OCI-LY7 (cell line): ENCODE measurements around the gene APEX2. TPM values are rescaled to one million over a fixed set of nuclear protein-coding genes. Genes with fewer than 3 reads are reported as not detected.
A peak's percentile ranks its signal among the peaks of the same experiment; 100 is the strongest.

ENCODE experiments used
- BruUV-seq: library from RNA; stranded (reverse); fragments of 400-500 nt; replicated peaks from 2 replicates; lab custom pipeline; 2021; lab: Mats Ljungman, UMichigan
- CTCF ChIA-PET: fragments of 300-600 bp; sonication (Branson Sonifier 250); formaldehyde crosslinking; loops from one replicate; lab custom pipeline; 2022; ENCODE audit warnings: antibody characterized with exemption; ENCODE audit not compliant: unreplicated experiment; lab: Charles Lee
- POLR2A ChIA-PET: fragments of 300-600 bp; sonication (Branson Sonifier 250); formaldehyde crosslinking; loops from one replicate; lab custom pipeline; 2022; ENCODE audit warnings: antibody characterized with exemption; lab: Charles Lee
- DNase-seq: peaks from one replicate; pipeline ENCODE4 v3.0.0-alpha.2; 2015; ENCODE audit warnings: low spot score
- H2AFZ ChIP-seq: fragments of 200-600 bp; sonication (generic), shearing (Covaris generic); 2 replicates; pipeline ENCODE4 v1.6.1; 2014; ENCODE audit warnings: mild to moderate bottlenecking, antibody characterized with exemption, low read length, moderate library complexity
- H3K27ac ChIP-seq: fragments of 200-600 bp; sonication (generic); 2 replicates; pipeline ENCODE4 v1.5.1; 2014; ENCODE audit warnings: mixed run types, low read depth, mild to moderate bottlenecking, moderate library complexity, low read length, inconsistent platforms; ENCODE audit not compliant: poor library complexity, severe bottlenecking
- H3K36me3 ChIP-seq: fragments of 200-600 bp; sonication (generic); 2 replicates; pipeline ENCODE4 v1.6.1; 2014; ENCODE audit warnings: mild to moderate bottlenecking, antibody characterized with exemption, low read length, moderate library complexity, mixed read lengths; ENCODE audit not compliant: insufficient read depth
- H3K4me1 ChIP-seq: fragments of 200-600 bp; sonication (generic); 2 replicates; pipeline ENCODE4 v1.5.1; 2014; ENCODE audit warnings: mild to moderate bottlenecking, low read length; ENCODE audit not compliant: insufficient read depth, poor library complexity, severe bottlenecking
- H3K4me2 ChIP-seq: fragments of 200-600 bp; sonication (generic); 2 replicates; pipeline ENCODE4 v1.6.1; 2014; ENCODE audit warnings: mild to moderate bottlenecking, low read length
- H3K4me3 ChIP-seq: fragments of 200-600 bp; sonication (generic); 2 replicates; pipeline ENCODE4 v1.5.1; 2014; ENCODE audit warnings: mild to moderate bottlenecking, low read depth, low read length; ENCODE audit not compliant: poor library complexity, severe bottlenecking
- H3K79me2 ChIP-seq: fragments of 200-600 bp; sonication (generic); 2 replicates; pipeline ENCODE4 v1.6.1; 2016; ENCODE audit warnings: low read depth, mild to moderate bottlenecking, low read length, moderate library complexity, mixed read lengths; ENCODE audit not compliant: insufficient read depth
- H3K9me2 ChIP-seq: fragments of 200-600 bp; sonication (generic); 2 replicates; pipeline ENCODE4 v1.6.1; 2016; ENCODE audit warnings: mild to moderate bottlenecking, low read length, mixed read lengths; ENCODE audit not compliant: insufficient read depth
- H3K9me3 ChIP-seq: fragments of 200-600 bp; sonication (generic); 2 replicates; pipeline ENCODE4 v1.6.1; 2014; ENCODE audit warnings: mild to moderate bottlenecking, mixed run types, low read length, mixed read lengths
- H4K20me1 ChIP-seq: fragments of 200-600 bp; sonication (generic); 2 replicates; pipeline ENCODE4 v1.6.1; 2014; ENCODE audit warnings: mild to moderate bottlenecking, antibody characterized with exemption, low read length, moderate library complexity, mixed read lengths; ENCODE audit not compliant: insufficient read depth
- EZH2phosphoT487 ChIP-seq: fragments of 200-600 bp; sonication (generic); IDR thresholded peaks from 2 replicates; pipeline ENCODE4 v1.6.1; 2018; ENCODE audit warnings: low read depth, borderline replicate concordance, mild to moderate bottlenecking, mixed run types, antibody characterized with exemption, low read length, moderate library complexity, mixed read lengths
- intact Hi-C: fragments of 100-400 bp; cut with micrococcal nuclease; formaldehyde crosslinking; loops from one replicate; pipeline ENCODE4 v1.10.0; 2022; ENCODE audit not compliant: unreplicated experiment
- total RNA-seq, 2 experiments: library from RNA; depleted of rRNA in 1 of 2; stranded (reverse); fragments of >200 nt in 1 of 2; shearing (Covaris generic) in 1 of 2; gene quantifications; 2 replicates each; pipeline ENCODE4 v1.2.3, GENCODE V29; 2014 to 2022
- TF ChIP-seq, protein P1 (sequence below): fragments of 200-600 bp; sonication (generic); conservative IDR thresholded peaks from 2 replicates; pipeline ENCODE4 v1.5.1; 2014; ENCODE audit warnings: mild to moderate bottlenecking, antibody characterized with exemption, low read length, moderate library complexity, mixed read lengths

Gene APEX2
- total RNA-seq, 2 experiments from 2014 or later: 14.2 to 32.9 TPM

DNA sequence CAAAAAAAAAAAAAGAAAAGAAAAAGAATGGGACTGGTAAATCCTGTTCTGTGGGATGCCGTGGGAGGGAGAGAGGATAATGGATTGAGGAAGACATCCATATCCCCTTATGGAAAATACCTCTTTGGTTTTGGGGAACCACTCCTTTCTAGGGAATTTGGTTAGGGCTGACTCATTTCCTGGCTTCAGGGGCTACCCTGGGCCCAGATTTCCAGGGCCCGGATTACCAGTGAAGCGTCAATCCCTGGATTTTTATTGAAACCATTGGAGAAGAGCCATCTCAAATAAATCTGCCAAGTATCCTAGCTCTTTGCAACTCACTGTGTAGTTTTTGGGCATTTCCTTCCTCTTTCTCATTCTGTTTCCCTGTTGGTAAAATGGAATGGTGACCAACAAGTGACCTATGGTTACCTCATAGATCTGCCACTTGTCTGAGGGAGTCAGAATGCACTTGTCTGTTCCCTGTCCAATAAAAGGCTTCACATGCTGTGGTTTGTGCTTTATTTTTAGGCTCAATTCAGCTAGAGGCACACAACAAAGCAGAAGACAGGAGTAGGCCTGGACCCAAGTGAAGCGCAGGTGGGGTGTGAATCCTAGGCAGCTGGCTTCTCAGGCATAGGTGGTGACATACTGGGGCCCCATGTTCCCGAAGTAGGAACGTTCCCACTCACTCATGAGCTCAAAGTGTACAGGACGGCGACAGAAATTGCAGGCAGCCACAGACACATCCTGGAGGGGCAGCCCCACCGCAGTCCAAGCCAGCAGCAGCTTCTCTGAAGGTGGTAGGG, 8.6 kb downstream of the APEX2 start:
- H4K20me1 ChIP-seq: no peaks in the 10 kb centered on the region
- intact Hi-C loops: no loop called here
- H3K4me1 ChIP-seq: no peaks in the 10 kb centered on the region
- no peak overlapping the region for H3K4me2 ChIP-seq
- POLR2A ChIA-PET: interaction anchor here (0.7 to 2.7 kb wide), 2 partner anchors 9 to 304 kb away, joined by 3 to 12 read pairs; partner anchors contain the start of gene APEX2
- H3K9me3 ChIP-seq: no peaks in the 10 kb centered on the region
- CTCF ChIA-PET: no interaction called here
- no peak overlapping the region for H3K4me3 ChIP-seq
- H3K36me3 ChIP-seq: peaks cover 37% of the 10 kb centered on the region
- TF ChIP-seq, protein P1, sequence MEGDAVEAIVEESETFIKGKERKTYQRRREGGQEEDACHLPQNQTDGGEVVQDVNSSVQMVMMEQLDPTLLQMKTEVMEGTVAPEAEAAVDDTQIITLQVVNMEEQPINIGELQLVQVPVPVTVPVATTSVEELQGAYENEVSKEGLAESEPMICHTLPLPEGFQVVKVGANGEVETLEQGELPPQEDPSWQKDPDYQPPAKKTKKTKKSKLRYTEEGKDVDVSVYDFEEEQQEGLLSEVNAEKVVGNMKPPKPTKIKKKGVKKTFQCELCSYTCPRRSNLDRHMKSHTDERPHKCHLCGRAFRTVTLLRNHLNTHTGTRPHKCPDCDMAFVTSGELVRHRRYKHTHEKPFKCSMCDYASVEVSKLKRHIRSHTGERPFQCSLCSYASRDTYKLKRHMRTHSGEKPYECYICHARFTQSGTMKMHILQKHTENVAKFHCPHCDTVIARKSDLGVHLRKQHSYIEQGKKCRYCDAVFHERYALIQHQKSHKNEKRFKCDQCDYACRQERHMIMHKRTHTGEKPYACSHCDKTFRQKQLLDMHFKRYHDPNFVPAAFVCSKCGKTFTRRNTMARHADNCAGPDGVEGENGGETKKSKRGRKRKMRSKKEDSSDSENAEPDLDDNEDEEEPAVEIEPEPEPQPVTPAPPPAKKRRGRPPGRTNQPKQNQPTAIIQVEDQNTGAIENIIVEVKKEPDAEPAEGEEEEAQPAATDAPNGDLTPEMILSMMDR: no peak
- no peak for TF ChIP-seq EZH2phosphoT487
- no peak for DNase-seq
- no peaks in the 10 kb centered on the region for H3K9me2 ChIP-seq
- no peak overlapping the region for H3K27ac ChIP-seq
- no peak overlapping the region for H2AFZ ChIP-seq
- BruUV-seq: no TSS peak
- H3K79me2 ChIP-seq: no peaks in the 10 kb centered on the region

DNA sequence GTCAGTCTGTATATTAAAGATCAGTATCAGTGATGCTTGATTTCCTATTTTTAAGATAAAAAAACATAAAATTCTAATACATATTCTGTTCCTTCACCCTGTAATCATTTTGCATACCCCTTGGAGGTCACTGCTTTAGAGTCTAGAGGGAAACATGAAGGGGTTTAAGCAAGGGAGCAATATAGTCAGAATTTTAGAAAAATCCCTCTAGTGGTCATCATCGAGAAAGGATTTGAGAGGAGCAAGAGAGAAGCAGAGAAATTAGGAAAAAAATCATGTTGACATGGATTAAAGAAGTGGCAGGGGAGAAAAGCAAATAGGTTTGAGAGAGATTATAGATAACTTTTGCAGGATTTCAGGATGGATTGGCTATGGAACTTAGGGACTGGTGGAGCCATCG, 11.1 kb downstream of the APEX2 start:
- Histone ChIP-seq H3K79me2 (no peaks in the 10 kb centered on the region), H2AFZ (no peak overlapping the region), H3K27ac (no peak overlapping the region), H3K36me3 (peaks cover 12% of the 10 kb centered on the region; the same call in 1 of the 2 replicates), H3K4me2 (no peak overlapping the region), H3K9me3 (no peaks in the 10 kb centered on the region), H3K9me2 (no peaks in the 10 kb centered on the region), H4K20me1 (no peaks in the 10 kb centered on the region), H3K4me3 (no peak overlapping the region), H3K4me1 (no peaks in the 10 kb centered on the region)
- ChIA-PET CTCF (no interaction called here), POLR2A (interaction anchor here (0.9 to 2.3 kb wide), 2 partner anchors 11 to 321 kb away, joined by 3 to 7 read pairs; partner anchors contain the start of gene APEX2)
- no TSS peak for BruUV-seq
- peak; percentile 3 for DNase-seq
- TF ChIP-seq, protein P1: peak; percentile 59
- no peak for TF ChIP-seq EZH2phosphoT487
- intact Hi-C loops: no loop called here

DNA sequence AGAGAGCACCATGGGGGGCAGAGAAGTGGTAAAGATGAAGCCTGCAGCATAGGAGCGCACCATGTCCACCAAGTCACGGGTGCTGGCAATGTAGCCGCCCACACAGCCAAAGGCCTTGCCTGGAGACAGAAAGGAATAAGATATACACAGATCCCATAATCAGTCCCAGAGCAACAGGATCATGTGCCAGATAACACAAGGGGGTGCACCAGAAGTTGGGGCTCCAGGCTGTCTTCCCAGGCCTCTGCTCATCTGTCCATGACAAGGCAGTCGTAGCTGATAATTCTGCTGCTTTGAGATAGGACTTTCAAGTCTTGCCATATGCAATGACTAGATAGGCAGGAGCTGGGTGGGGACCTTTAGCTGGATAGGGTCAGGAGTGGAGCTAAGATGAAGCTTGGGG, 14.7 kb downstream of the APEX2 start:
- Histone ChIP-seq H3K4me2 (no peak overlapping the region), H3K9me2 (no peaks in the 10 kb centered on the region), H3K4me3 (no peak overlapping the region), H3K79me2 (no peaks in the 10 kb centered on the region), H3K9me3 (no peaks in the 10 kb centered on the region), H3K36me3 (no peaks in the 10 kb centered on the region), H4K20me1 (no peaks in the 10 kb centered on the region), H3K4me1 (no peaks in the 10 kb centered on the region), H2AFZ (no peak overlapping the region), H3K27ac (no peak overlapping the region)
- CTCF ChIA-PET: no interaction called here
- DNase-seq: no peak
- intact Hi-C loops: no loop called here
- POLR2A ChIA-PET: no interaction called here
- BruUV-seq: no TSS peak
- TF ChIP-seq EZH2phosphoT487: no peak
- TF ChIP-seq, protein P1: no peak
